Measurements from ENCODE around the gene OR1N1. TPM values are rescaled to one million over a fixed set of nuclear protein-coding genes. Genes with fewer than 3 reads are reported as not detected.
A peak's percentile ranks its signal among the peaks of the same experiment; 100 is the strongest.

The OR1N1 gene
- total and polyA plus RNA-seq, 8 donors: not detected

GRCh38 chr9:122506964-122507363, 20.1 kb downstream of the OR1N1 start:
- intact Hi-C loops (cut with DNase I): no loop called here
- Histone ChIP-seq H3K36me3 (no peaks in the 10 kb centered on the region), H3K9me3 (no peaks in the 10 kb centered on the region), H3K27ac (no peak overlapping the region), H3K4me1 (no peaks in the 10 kb centered on the region), H3K4me3 (no peak overlapping the region), H3K27me3 (no peaks in the 10 kb centered on the region)
- ATAC-seq: no peak
- WGBS, 2 donors: 11 to 25% methylated on average over 2 of the region's 2 CpGs
- TF ChIP-seq CTCF (IDR thresholded peaks at IDR 0.05): no peak
- FAIRE-seq: no peak
- no peak for DNase-seq

GRCh38 chr9:122498883-122499288, 28.2 kb downstream of the OR1N1 start:
- Histone ChIP-seq H3K36me3 (no peaks in the 10 kb centered on the region), H3K4me3 (no peak overlapping the region), H3K9me3 (no peaks in the 10 kb centered on the region), H3K27ac (no peak overlapping the region), H3K27me3 (peaks cover 0 to 7% (median 3%) of the 10 kb centered on the region in 4 donors), H3K4me1 (no peaks in the 10 kb centered on the region)
- FAIRE-seq: no peak
- WGBS, 2 donors: 53 to 66% methylated on average over 2 of the region's 2 CpGs
- peak; percentile 38 to 76 (median 52) for ATAC-seq
- DNase-seq: peak in 1 of 6 donors; percentile 16
- peak; percentile 33 to 54 (median 41) for TF ChIP-seq CTCF (IDR thresholded peaks at IDR 0.05)
- intact Hi-C loops (cut with DNase I): no loop called here

- no peak overlapping the region for H3K27ac ChIP-seq
- intact Hi-C loops (cut with DNase I): no loop called here
- no peak overlapping the region for H3K4me3 ChIP-seq
- FAIRE-seq (no peak), ATAC-seq (no peak), DNase-seq (no peak)
- no peaks in the 10 kb centered on the region for H3K36me3 ChIP-seq
- 79 to 84% methylated on average over 5 of the region's 5 CpGs for WGBS, 2 donors
- H3K4me1 ChIP-seq: no peaks in the 10 kb centered on the region
- H3K27me3 ChIP-seq: no peaks in the 10 kb centered on the region
- no peak for TF ChIP-seq CTCF (IDR thresholded peaks at IDR 0.05)
- no peaks in the 10 kb centered on the region for H3K9me3 ChIP-seq
Observed at GRCh38 chr9:122479062-122479461, 48.0 kb downstream of the OR1N1 start.

GRCh38 chr9:122477826-122478225, 49.3 kb downstream of the OR1N1 start, which contains the start of gene OR1J1:
Gene OR1J1 (minus strand): TSS chr9:122477926. CDS start chr9:122477926, 0 bp downstream.
- Histone ChIP-seq H3K36me3 (no peaks in the 10 kb centered on the region), H3K9me3 (no peaks in the 10 kb centered on the region), H3K27me3 (no peaks in the 10 kb centered on the region), H3K27ac (no peak within 1 kb of the TSS), H3K4me3 (no peak within 1 kb of the TSS), H3K4me1 (no peaks in the 10 kb centered on the region)
- no peak for ATAC-seq
- WGBS, 2 donors: 74 to 87% methylated on average over 6 of the region's 6 CpGs
- no peak for DNase-seq
- no peak for TF ChIP-seq CTCF (IDR thresholded peaks at IDR 0.05)
- intact Hi-C loops (cut with DNase I): no loop called here
- no peak for FAIRE-seq

- Histone ChIP-seq H3K27me3 (no peaks in the 10 kb centered on the region), H3K36me3 (no peaks in the 10 kb centered on the region), H3K4me1 (no peaks in the 10 kb centered on the region), H3K9me3 (no peaks in the 10 kb centered on the region), H3K27ac (no peak overlapping the region), H3K4me3 (no peak overlapping the region)
- no peak for DNase-seq
- WGBS, 2 donors: 77 to 81% methylated on average over 3 of the region's 3 CpGs
- no peak for ATAC-seq
- no peak for FAIRE-seq
- intact Hi-C loops (cut with DNase I): no loop called here
- no peak for TF ChIP-seq CTCF (IDR thresholded peaks at IDR 0.05)
Observed at GRCh38 chr9:122477346-122477745, 49.7 kb downstream of the OR1N1 start.

Other genes starting within 250 kb of the OR1N1 start
- gene PTGS1, start 156.3 kb downstream of the OR1N1 start, total RNA-seq: 1 to 10 TPM in 3 of 6 donors, under 1 TPM in 3; 0.32 to 9.9 (median 1.6) TPM
- 1 to 10 TPM in 1 of 2 donors, under 1 TPM in 1; 0.76 to 1.1 TPM for gene PTGS1, start 156.3 kb downstream of the OR1N1 start, polyA plus RNA-seq
- not detected for gene OR1J1, start 49.4 kb downstream of the OR1N1 start, total RNA-seq
- not detected for gene OR1J1, start 49.4 kb downstream of the OR1N1 start, polyA plus RNA-seq
- gene OR1J2, start 16.5 kb downstream of the OR1N1 start, total RNA-seq: not detected
- gene OR1J2, start 16.5 kb downstream of the OR1N1 start, polyA plus RNA-seq: under 1 TPM in 1 of 2 donors, not detected in 1; 0.12 TPM
- gene OR1J4, start 8.2 kb downstream of the OR1N1 start, total RNA-seq: not detected
- gene OR1J4, start 8.2 kb downstream of the OR1N1 start, polyA plus RNA-seq: not detected
- not detected for gene OR1N2, start 25.8 kb upstream of the OR1N1 start, total RNA-seq
- not detected for gene OR1N2, start 25.8 kb upstream of the OR1N1 start, polyA plus RNA-seq
- gene OR1L8, start 56.1 kb upstream of the OR1N1 start, total RNA-seq: under 1 TPM in 1 of 6 donors, not detected in 5; 0.09 TPM
- under 1 TPM in 1 of 2 donors, not detected in 1; 0.05 TPM for gene OR1L8, start 56.1 kb upstream of the OR1N1 start, polyA plus RNA-seq
- not detected for gene OR1Q1, start 87.4 kb upstream of the OR1N1 start, total RNA-seq
- gene OR1Q1, start 87.4 kb upstream of the OR1N1 start, polyA plus RNA-seq: not detected
- under 1 TPM in 1 of 6 donors, not detected in 5; 0.19 TPM for gene OR1B1, start 130.3 kb upstream of the OR1N1 start, total RNA-seq
- gene OR1B1, start 130.3 kb upstream of the OR1N1 start, polyA plus RNA-seq: not detected
- not detected for gene OR1L1, start 134.4 kb upstream of the OR1N1 start, total RNA-seq
- not detected for gene OR1L1, start 134.4 kb upstream of the OR1N1 start, polyA plus RNA-seq
- not detected for gene OR1L3, start 147.8 kb upstream of the OR1N1 start, total RNA-seq
- gene OR1L3, start 147.8 kb upstream of the OR1N1 start, polyA plus RNA-seq: not detected
- not detected for gene OR1L4, start 196.7 kb upstream of the OR1N1 start, total RNA-seq
- gene OR1L4, start 196.7 kb upstream of the OR1N1 start, polyA plus RNA-seq: not detected
- gene OR1L6, start 215.0 kb upstream of the OR1N1 start, total RNA-seq: not detected
- gene OR1L6, start 215.0 kb upstream of the OR1N1 start, polyA plus RNA-seq: not detected